Measurements from ENCODE around the gene SLC44A3.

GRCh38 chr1:94887106-94887505, 66.9 kb downstream of the SLC44A3 start:
- TF ChIP-seq CTCF (conservative IDR thresholded peaks at IDR 0.05; ENCODE audit: low read depth, low read length) (no peak), CEBPB (IDR thresholded peaks at IDR 0.05; ENCODE audit: low read depth, low read length) (no peak), POLR2A (IDR thresholded peaks at IDR 0.05; ENCODE audit: low read depth, low read length) (no peak), USF2 (IDR thresholded peaks at IDR 0.05; ENCODE audit: low read depth, low read length) (no peak), MXI1 (IDR thresholded peaks at IDR 0.05; ENCODE audit: borderline replicate concordance, low read depth, low read length) (no peak), RCOR1 (IDR thresholded peaks at IDR 0.05; ENCODE audit: insufficient replicate concordance, low read length) (no peak), NFE2L2 (IDR thresholded peaks at IDR 0.05; ENCODE audit: low read depth, low read length) (no peak), MAZ (IDR thresholded peaks at IDR 0.05; ENCODE audit: borderline replicate concordance, low read depth, low read length) (no peak), SMC3 (IDR thresholded peaks at IDR 0.05; ENCODE audit: low read depth, low read length) (no peak), RAD21 (IDR thresholded peaks at IDR 0.05; ENCODE audit: low read length) (no peak), MAFK (IDR thresholded peaks at IDR 0.05; ENCODE audit: low read depth, low read length) (no peak), BHLHE40 (IDR thresholded peaks at IDR 0.05; ENCODE audit: low read depth, low read length) (no peak), ELK1 (IDR thresholded peaks at IDR 0.05; ENCODE audit: borderline replicate concordance, low read depth, low read length) (no peak), FOS (IDR thresholded peaks at IDR 0.05; ENCODE audit: low read depth, low read length) (no peak)

Data from IMR-90 (cell line).